ENCODE results near the gene FANCG.
A peak's percentile ranks its signal among the peaks of the same experiment; 100 is the strongest.

The FANCG gene

GRCh38 chr9:35060548-35061207 lies 19.1 kb downstream of the FANCG start:
- no peak for DNase-seq (ENCODE audit: low spot score)

GRCh38 chr9:35059438-35059837 lies 20.3 kb downstream of the FANCG start:
- no peak for DNase-seq (ENCODE audit: low spot score)

- DNase-seq (ENCODE audit: low spot score), result no peak
These were observed 22.5 kb downstream of the FANCG start for GRCh38 chr9:35057271-35057620.

- DNase-seq (ENCODE audit: low spot score), result no peak
These were observed 23.0 kb downstream of the FANCG start for GRCh38 chr9:35056571-35057270.

- DNase-seq (ENCODE audit: low spot score), result no peak
These were observed 24.7 kb downstream of the FANCG start for GRCh38 chr9:35054871-35055644.

GRCh38 chr9:35054185-35054835 lies 25.4 kb downstream of the FANCG start:
- DNase-seq (ENCODE audit: low spot score), result no peak

- peak; percentile 62 for DNase-seq (ENCODE audit: low spot score)
These were observed 28.4 kb downstream of the FANCG start for GRCh38 chr9:35051069-35051967.

GRCh38 chr9:35048511-35048910 lies 31.2 kb downstream of the FANCG start:
- no peak for DNase-seq (ENCODE audit: low spot score)

- DNase-seq (ENCODE audit: low spot score), result no peak
These were observed 35.7 kb downstream of the FANCG start for GRCh38 chr9:35044071-35044470.

GRCh38 chr9:35042891-35043545 lies 36.7 kb downstream of the FANCG start:
- no peak for DNase-seq (ENCODE audit: low spot score)

- no peak for DNase-seq (ENCODE audit: low spot score)
These were observed 37.6 kb downstream of the FANCG start for GRCh38 chr9:35042081-35042604.

- DNase-seq (ENCODE audit: low spot score), result no peak
These were observed 43.7 kb downstream of the FANCG start for GRCh38 chr9:35035851-35036701.

GRCh38 chr9:35033101-35033500 lies 46.6 kb downstream of the FANCG start:
- no peak for DNase-seq (ENCODE audit: low spot score)

GRCh38 chr9:35029852-35030251 lies 49.9 kb downstream of the FANCG start:
- no peak for DNase-seq (ENCODE audit: low spot score)

- DNase-seq (ENCODE audit: low spot score), result no peak
These were observed 50.5 kb downstream of the FANCG start for GRCh38 chr9:35029241-35029640.

GRCh38 chr9:35028341-35028740 lies 51.4 kb downstream of the FANCG start:
- no peak for DNase-seq (ENCODE audit: low spot score)

- DNase-seq (ENCODE audit: low spot score), result no peak
These were observed 51.9 kb downstream of the FANCG start for GRCh38 chr9:35027860-35028259.

GRCh38 chr9:35027374-35027773 lies 52.4 kb downstream of the FANCG start:
- DNase-seq (ENCODE audit: low spot score), result no peak

- no peak for DNase-seq (ENCODE audit: low spot score)
These were observed 53.1 kb downstream of the FANCG start for GRCh38 chr9:35026671-35027070.

Data from D341Med (cell line).